ENCODE data around the gene FOXN1.

- TF ChIP-seq CTCF (conservative IDR thresholded peaks at IDR 0.05 in 1 of 2, IDR thresholded peaks at IDR 0.05 in 1 of 2; ENCODE audit: low read depth in 1 of 2, low read length in 2 of 2) (no peak), EZH2 (IDR thresholded peaks at IDR 0.05; ENCODE audit: low read length, missing control alignments) (no peak)
These were observed 32.6 kb upstream of the FOXN1 start, which contains the start of gene SLC13A2 for GRCh38 chr17:28473542-28473941.

All from fibroblast of lung (primary cell).